Skeletal muscle satellite cell (primary cell): ENCODE results near the gene STK33.

ENCODE experiments used
- H3K27me3 ChIP-seq: 2 replicates; pipeline ENCODE4 v1.7.0; 2013; ENCODE audit warnings: low read length; ENCODE audit not compliant: control insufficient read depth, insufficient read depth
- H3K36me3 ChIP-seq: 2 replicates; pipeline ENCODE4 v1.7.0; 2013; ENCODE audit warnings: mild to moderate bottlenecking, control low read depth, low read length; ENCODE audit not compliant: insufficient read depth
- H3K4me1 ChIP-seq: 2 replicates; pipeline ENCODE4 v1.7.0; 2013; ENCODE audit warnings: low read length; ENCODE audit not compliant: control insufficient read depth, insufficient read depth
- H3K4me2 ChIP-seq: 2 replicates; pipeline ENCODE4 v1.7.0; 2013; ENCODE audit warnings: mild to moderate bottlenecking, low read length
- H3K4me3 ChIP-seq: 2 replicates; pipeline ENCODE4 v1.7.0; 2013; ENCODE audit warnings: low read length
- H3K9ac ChIP-seq: 2 replicates; pipeline ENCODE4 v1.7.0; 2013; ENCODE audit warnings: mild to moderate bottlenecking, low read depth, low read length, moderate library complexity
- H3K9me3 ChIP-seq: replicated peaks from 2 replicates; pipeline ENCODE4 v1.7.0; 2013; ENCODE audit warnings: mild to moderate bottlenecking, control low read depth, low read length

The STK33 gene

DNA sequence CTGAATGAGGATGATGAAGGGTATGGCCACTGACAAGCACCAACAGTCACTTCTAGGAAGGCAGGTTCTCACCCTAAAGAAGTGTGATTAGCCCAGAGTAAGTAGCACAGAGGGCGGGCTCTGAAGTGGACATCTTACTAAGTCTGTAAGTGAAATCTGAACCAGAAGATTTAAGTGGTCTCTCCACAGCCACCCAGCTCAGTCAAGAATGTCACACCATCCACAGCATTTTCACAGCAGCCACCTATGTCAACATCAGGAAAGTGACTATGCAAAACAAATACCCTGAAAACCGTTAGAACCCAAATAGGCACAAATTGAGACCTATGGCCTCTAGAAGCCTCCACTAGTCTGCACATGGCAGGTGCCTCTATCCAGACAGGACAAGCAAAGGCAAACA lies 23.0 kb upstream of the STK33 start:
- H3K36me3 ChIP-seq, result peaks cover 48% of the 10 kb centered on the region
- no peaks in the 10 kb centered on the region for H3K27me3 ChIP-seq
- H3K4me2 ChIP-seq, result no peak overlapping the region
- H3K9me3 ChIP-seq, result no peaks in the 10 kb centered on the region
- H3K4me3 ChIP-seq, result no peak overlapping the region
- H3K9ac ChIP-seq, result no peak overlapping the region
- no peaks in the 10 kb centered on the region for H3K4me1 ChIP-seq

DNA sequence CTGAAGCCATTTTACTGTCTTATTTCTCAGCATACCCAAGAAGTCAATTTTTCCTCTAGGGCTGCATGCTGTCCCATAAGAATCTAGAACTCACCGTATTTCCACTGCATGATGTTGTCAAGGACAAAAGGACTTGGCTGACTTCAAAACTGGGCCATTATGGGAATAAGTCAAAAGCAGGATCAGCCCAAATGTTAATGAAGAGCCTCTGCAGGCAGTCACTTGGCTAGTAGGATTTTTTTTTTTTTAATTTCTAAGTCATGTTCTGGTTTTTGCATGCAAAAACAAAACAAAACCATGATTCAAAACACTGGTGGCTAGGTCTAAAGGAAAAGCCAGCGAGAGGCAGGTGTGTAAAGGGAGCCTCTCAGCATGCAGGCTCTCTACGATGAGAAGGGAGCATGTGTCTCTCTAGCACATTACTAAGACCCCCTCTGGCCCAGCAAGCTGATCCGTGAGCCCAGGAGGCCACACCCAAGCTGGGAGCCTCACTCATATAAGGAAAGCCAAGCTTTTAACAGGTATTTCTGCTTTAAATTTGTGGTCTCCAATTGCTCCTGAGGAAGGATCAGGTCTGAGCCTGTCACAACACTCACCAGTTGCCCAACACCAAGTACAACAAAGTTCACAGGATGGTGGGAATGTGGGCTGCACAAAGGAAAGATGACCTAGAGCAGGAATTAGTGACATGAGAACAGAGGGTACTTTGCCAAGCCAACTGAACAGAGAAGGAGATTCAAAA lies 21.4 kb upstream of the STK33 start:
- Histone ChIP-seq H3K9ac (no peak overlapping the region), H3K4me3 (no peak overlapping the region), H3K4me2 (no peak overlapping the region), H3K9me3 (no peaks in the 10 kb centered on the region), H3K27me3 (no peaks in the 10 kb centered on the region), H3K4me1 (no peaks in the 10 kb centered on the region), H3K36me3 (peaks cover 36% of the 10 kb centered on the region)

DNA sequence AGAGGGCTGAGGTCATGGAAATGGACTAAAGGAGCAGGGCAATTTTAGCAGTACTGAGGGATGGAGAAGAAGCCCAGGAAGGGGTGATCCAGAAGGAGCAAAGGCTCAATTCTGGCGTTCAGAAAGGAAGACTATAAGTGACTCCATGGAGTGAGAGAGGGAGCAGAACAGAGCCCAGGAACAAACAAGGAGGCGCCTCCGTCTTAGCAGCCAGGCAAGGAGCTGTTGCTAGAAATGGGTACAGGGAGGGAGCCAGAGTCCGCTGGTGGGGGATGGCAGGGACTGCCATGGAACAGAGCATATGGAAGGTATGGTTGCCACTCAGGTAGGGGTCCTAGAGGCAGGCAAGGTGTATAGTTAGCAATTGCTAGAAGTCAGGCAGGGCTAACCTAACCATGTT lies 20.5 kb upstream of the STK33 start:
- no peak overlapping the region for H3K4me2 ChIP-seq
- no peak overlapping the region for H3K4me3 ChIP-seq
- no peaks in the 10 kb centered on the region for H3K4me1 ChIP-seq
- no peaks in the 10 kb centered on the region for H3K27me3 ChIP-seq
- no peak overlapping the region for H3K9ac ChIP-seq
- H3K36me3 ChIP-seq, result peaks cover 28% of the 10 kb centered on the region
- no peaks in the 10 kb centered on the region for H3K9me3 ChIP-seq

DNA sequence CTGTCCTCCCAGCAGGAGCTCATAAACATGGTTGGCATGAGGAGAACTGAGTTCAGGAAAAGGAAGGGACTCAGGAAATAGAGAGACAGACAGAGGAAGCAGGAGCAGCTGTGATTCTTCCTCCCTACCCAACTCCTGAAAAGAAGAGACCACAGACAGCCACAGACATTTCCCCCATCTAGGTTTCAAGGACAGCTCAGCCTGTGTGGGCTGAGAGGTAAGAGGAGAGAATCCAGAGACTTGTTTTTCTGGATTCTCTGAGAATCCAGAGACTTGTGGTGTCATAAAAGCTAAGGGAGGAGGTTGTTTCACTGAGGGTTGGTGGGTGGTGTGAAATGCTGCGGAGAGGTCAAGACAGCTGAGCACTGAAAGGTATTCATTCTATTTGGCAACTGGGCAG lies 19.0 kb upstream of the STK33 start:
- peaks cover 7% of the 10 kb centered on the region for H3K4me1 ChIP-seq
- no peak overlapping the region for H3K9ac ChIP-seq
- H3K27me3 ChIP-seq, result no peaks in the 10 kb centered on the region
- peaks cover 18% of the 10 kb centered on the region for H3K36me3 ChIP-seq
- H3K4me2 ChIP-seq, result no peak overlapping the region
- no peaks in the 10 kb centered on the region for H3K9me3 ChIP-seq
- no peak overlapping the region for H3K4me3 ChIP-seq

DNA sequence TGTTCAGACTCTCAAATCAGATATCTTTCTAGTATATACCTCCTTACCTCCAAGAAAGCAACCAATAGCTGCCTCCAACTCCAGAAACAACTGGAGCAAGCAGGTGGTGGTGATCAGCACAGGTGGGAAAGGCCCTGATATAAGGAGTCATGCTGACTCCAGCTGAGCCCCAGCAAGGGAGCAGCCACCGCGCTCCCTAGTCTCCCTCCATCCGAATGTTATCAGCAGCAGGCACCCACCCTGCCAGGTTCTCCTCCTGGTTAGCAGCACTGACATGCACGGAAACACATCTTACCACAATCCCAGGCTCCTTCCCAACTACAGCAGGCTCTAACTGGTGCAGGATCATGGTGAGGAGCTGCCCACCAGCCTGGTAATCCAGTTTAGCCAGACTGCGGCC lies 18.5 kb upstream of the STK33 start:
- H3K9me3 ChIP-seq, result no peaks in the 10 kb centered on the region
- no peak overlapping the region for H3K4me2 ChIP-seq
- H3K36me3 ChIP-seq, result peaks cover 13% of the 10 kb centered on the region
- H3K27me3 ChIP-seq, result no peaks in the 10 kb centered on the region
- no peak overlapping the region for H3K4me3 ChIP-seq
- H3K9ac ChIP-seq, result no peak overlapping the region
- H3K4me1 ChIP-seq, result peaks cover 7% of the 10 kb centered on the region

DNA sequence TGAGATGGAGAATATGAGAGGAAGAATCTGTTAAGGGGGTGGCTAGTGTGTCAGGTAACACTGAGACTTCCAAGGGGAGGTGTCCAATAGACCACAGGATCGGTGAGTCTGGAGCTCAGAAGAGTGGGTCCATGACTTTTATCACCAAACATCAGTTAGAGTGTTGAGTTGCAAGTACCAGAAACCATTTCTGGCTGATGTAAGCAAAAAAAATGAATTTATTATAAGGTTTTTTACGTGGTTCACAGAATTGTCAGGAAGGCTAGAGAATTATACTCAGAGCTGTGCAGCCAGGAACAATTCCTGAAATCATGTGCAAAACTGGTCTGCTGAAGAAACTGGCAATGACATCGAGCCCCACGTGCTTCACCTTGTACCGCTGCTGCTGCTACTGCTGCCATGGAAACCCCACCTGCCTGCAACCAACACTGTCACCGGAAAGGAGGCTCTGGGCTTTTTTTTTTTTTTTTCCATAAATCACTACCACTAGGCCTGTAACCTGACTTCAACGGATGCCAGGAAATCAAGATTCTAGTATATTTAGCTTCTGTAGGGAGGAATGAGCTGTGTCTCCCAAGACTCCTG lies 16.6 kb upstream of the STK33 start:
- Histone ChIP-seq H3K4me1 (peaks cover 19% of the 10 kb centered on the region), H3K9ac (no peak overlapping the region), H3K27me3 (no peaks in the 10 kb centered on the region), H3K4me3 (no peak overlapping the region), H3K9me3 (no peaks in the 10 kb centered on the region), H3K36me3 (no peaks in the 10 kb centered on the region), H3K4me2 (no peak overlapping the region)

DNA sequence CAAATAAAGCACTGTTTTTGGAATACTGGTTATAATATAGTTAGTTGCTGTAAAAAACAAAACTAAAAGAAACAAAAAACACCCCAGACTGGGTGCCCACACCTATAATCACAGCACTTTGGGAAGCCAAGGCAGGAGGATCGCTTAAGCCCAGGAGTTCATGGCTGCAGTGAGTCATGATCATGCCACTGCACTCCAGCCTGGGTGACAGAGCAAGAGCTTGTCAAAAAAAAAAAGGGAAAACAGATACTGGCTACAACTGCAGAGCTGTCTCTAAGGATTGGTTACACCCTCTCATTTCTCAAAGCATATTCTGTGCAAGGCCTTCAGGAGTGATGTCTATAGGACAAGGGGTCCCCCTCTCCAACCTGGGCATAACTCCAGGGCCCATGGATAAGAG lies 14.6 kb upstream of the STK33 start:
- H3K4me1 ChIP-seq, result peaks cover 34% of the 10 kb centered on the region
- no peaks in the 10 kb centered on the region for H3K27me3 ChIP-seq
- H3K4me3 ChIP-seq, result no peak overlapping the region
- no peaks in the 10 kb centered on the region for H3K9me3 ChIP-seq
- H3K36me3 ChIP-seq, result no peaks in the 10 kb centered on the region
- no peak overlapping the region for H3K4me2 ChIP-seq
- no peak overlapping the region for H3K9ac ChIP-seq

DNA sequence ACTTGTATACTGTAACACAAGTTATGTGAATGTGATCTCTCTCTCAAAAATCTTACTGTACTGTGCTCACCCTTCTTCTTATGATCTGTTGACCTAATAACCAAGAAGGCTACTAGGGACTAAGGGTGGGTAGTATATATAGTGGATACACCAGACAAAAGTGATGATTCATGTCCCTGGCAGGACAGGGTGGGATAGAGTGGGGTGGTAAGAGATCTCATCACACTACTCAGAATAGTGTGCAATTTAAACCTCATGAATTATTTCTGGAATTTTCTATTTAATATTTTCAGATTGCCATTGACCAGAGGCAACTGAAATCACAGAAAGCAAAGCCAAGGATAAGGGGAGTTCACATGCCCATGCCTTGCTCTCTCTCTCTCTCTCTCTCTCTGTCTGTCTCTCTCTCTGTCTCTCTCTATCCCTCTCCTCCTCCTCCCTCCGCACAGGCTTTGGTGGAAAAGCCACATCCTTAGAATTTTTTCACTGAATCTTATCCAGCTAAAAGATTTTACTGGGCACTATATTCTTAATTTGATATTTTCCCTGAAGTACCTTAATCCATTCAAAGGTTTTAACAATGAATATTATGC lies 12.0 kb upstream of the STK33 start:
- no peak overlapping the region for H3K4me2 ChIP-seq
- H3K27me3 ChIP-seq, result no peaks in the 10 kb centered on the region
- no peak overlapping the region for H3K4me3 ChIP-seq
- peaks cover 36% of the 10 kb centered on the region for H3K4me1 ChIP-seq
- no peak overlapping the region for H3K9ac ChIP-seq
- H3K36me3 ChIP-seq, result no peaks in the 10 kb centered on the region
- no peaks in the 10 kb centered on the region for H3K9me3 ChIP-seq

DNA sequence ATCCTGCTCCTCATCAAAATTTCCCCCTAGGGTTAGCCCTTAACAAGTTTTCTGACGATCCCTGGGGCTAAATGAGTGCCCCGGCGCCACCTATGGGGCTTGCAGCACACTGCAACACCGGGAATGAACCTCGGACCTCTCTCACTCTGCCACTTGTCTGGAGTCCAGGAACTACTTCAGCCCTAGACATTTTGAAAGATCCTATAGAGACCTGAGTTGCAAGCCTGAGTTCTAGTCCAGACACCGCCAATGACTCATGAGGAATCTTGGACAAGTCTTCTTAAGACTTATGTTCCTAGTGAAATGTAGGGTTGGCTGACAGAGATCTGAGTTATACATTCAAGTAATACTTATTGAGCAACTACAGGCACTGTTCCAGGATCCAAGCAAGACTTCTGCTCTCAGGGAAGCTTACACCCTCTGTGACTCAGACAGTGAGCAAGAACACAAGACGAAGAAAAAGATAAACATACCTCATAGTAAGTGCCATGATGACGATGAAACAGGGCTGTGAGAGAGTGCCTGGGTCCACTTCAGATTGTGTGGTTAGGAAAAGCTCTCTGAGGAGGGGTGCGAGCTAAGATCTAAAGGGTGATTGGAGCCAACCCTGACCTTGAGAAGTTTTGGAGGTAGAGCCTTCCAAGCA lies 10.2 kb upstream of the STK33 start:
- Histone ChIP-seq H3K4me1 (peaks cover 36% of the 10 kb centered on the region), H3K27me3 (no peaks in the 10 kb centered on the region), H3K9me3 (no peaks in the 10 kb centered on the region), H3K9ac (peak overlapping the region; percentile 42), H3K4me3 (peak overlapping the region; percentile 40), H3K36me3 (no peaks in the 10 kb centered on the region), H3K4me2 (peak overlapping the region; percentile 70)

DNA sequence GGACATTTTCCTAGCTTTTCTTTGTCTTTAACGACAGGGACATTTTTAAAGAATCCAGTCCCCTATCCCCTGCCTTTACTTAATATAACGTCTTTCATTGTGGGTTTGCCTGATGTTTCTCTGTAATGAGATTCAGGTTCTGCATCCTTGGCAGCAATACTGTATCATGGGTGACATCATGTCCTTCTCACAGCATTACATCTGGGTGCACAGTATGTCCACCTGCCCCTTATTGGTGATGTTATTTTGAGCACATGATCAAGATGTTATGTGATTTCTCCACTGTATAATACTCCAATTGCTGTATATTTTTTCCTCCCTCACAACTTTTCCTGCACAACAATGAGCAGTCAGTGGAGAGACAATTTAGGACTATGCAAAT lies 9.7 kb upstream of the STK33 start:
- H3K4me2 ChIP-seq, result no peak overlapping the region
- H3K27me3 ChIP-seq, result no peaks in the 10 kb centered on the region
- no peaks in the 10 kb centered on the region for H3K36me3 ChIP-seq
- no peaks in the 10 kb centered on the region for H3K9me3 ChIP-seq
- no peak overlapping the region for H3K4me3 ChIP-seq
- no peak overlapping the region for H3K9ac ChIP-seq
- peaks cover 33% of the 10 kb centered on the region for H3K4me1 ChIP-seq

DNA sequence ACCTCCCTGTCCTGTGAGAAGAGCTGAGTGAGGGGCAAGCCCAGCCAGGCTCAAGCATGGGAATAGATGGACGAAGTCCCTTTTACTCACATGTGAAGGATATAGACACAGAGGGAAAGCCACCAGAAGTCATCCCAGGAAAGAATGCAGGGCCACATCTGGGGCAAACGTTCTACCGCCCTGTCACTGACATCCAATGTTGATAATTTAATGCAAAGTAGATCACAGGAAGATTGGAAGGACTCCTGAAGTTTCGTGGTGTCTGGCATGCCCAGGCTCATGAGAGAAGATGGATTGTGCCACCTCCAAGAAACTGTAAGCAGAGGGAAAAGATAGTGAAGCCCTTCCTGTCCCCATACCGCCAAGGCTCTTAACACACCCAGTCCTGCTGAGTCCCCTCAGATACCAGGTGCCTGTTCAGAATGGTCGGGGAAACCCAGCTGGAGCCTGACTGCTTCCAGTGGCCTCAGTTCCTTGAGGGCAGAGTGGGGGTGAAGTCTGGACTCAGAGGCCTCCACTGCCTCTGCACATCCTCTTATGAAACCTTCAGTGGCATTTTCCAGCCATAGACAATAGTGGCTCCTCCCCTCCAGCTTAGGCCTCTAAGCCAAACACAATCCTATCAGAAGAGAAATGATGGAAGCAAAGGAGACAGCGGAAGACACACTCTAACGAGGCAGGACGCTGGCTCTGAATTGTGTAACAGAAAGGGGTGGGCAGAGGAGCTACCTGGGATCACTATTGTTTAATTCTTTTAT lies 7.5 kb upstream of the STK33 start:
- no peak overlapping the region for H3K9ac ChIP-seq
- no peaks in the 10 kb centered on the region for H3K36me3 ChIP-seq
- peaks cover 27% of the 10 kb centered on the region for H3K4me1 ChIP-seq
- H3K4me2 ChIP-seq, result no peak overlapping the region
- H3K27me3 ChIP-seq, result no peaks in the 10 kb centered on the region
- H3K4me3 ChIP-seq, result no peak overlapping the region
- H3K9me3 ChIP-seq, result no peaks in the 10 kb centered on the region
